Astrocyte (in vitro differentiated cells and primary cell): Measurements from ENCODE around the gene CYP4F22.

Experiments used
- CTCF ChIP-seq: IDR thresholded peaks from 2 replicates; pipeline ENCODE4 v1.5.1; 2011; ENCODE audit warnings: low read depth, mild to moderate bottlenecking, inconsistent platforms, low read length, moderate library complexity; ENCODE audit not compliant: insufficient read depth
- EZH2 ChIP-seq: IDR thresholded peaks from 2 replicates; pipeline ENCODE4 v1.6.1; 2012; ENCODE audit warnings: mild to moderate bottlenecking, low read length, inconsistent platforms; ENCODE audit not compliant: insufficient read depth

GRCh38 chr19:15511671-15512424 is 3.5 kb downstream of the CYP4F22 start:
- TF ChIP-seq CTCF (no peak), EZH2 (no peak)
